RWPE1 (cell line): ENCODE data around the gene FOXP4.

Experiments
- CTCF ChIA-PET: fragments of 350-600 bp; sonication (Branson Sonifier 250); formaldehyde crosslinking; extraction: SDS; loops from one replicate; lab custom pipeline; 2021; lab: Yijun Ruan, JAX
- POLR2A ChIA-PET: fragments of 400-600 bp; formaldehyde crosslinking; extraction: SDS; loops from one replicate; lab custom pipeline; 2020; ENCODE audit warnings: antibody characterized with exemption; ENCODE audit not compliant: low non-redundant PET; lab: Yijun Ruan, JAX
- DNase-seq: peaks from one replicate; pipeline ENCODE4 v3.0.0; 2012; ENCODE audit warnings: low spot score
- H3K27ac ChIP-seq: fragments of 450-650 bp; 2 replicates; pipeline ENCODE4 v1.5.1; 2017
- TF ChIP-seq, protein P1 (sequence below): fragments of 450-650 bp; conservative IDR thresholded peaks from 2 replicates; pipeline ENCODE4 v1.5.1; 2017; ENCODE audit warnings: low read depth, mild to moderate bottlenecking

FOXP4 gene

DNA sequence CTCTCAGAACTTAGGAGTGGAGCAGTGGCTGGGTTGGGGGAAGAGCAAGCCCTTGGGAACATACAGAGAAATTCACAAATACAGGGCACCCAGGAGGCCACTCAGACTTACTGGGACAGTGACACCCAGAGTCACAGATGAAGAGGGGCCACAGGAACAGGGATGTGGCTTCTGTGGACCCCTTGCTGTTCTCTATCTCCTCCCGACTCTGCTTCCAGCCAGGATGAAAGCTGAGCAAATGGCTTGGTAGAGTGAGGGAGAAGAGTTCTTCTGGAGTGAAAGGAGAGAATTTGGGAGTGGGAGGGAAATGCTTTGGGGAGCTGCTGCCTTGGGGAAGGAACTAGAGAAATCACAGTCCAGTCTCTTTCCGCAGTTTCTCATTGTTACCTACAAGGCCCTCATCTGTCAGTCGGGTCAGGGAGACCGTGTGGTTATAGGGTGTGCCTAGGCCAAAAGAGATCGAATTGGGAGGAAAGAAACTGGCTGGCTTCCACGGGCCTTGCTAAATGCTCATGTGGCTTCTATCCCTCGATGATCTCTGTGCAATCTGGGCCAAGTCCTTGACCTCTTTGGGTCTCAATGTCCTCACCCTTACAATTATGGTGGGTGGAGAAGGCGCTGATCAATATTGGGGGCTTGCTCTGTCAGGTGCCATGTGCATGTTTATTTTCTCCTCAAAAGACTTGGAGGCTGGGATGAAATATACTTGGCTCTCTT is 17.0 kb downstream of the FOXP4 start:
- H3K27ac ChIP-seq: no peak overlapping the region
- CTCF ChIA-PET: no interaction called here
- POLR2A ChIA-PET: no interaction called here
- no peak for DNase-seq
- TF ChIP-seq, protein P1, sequence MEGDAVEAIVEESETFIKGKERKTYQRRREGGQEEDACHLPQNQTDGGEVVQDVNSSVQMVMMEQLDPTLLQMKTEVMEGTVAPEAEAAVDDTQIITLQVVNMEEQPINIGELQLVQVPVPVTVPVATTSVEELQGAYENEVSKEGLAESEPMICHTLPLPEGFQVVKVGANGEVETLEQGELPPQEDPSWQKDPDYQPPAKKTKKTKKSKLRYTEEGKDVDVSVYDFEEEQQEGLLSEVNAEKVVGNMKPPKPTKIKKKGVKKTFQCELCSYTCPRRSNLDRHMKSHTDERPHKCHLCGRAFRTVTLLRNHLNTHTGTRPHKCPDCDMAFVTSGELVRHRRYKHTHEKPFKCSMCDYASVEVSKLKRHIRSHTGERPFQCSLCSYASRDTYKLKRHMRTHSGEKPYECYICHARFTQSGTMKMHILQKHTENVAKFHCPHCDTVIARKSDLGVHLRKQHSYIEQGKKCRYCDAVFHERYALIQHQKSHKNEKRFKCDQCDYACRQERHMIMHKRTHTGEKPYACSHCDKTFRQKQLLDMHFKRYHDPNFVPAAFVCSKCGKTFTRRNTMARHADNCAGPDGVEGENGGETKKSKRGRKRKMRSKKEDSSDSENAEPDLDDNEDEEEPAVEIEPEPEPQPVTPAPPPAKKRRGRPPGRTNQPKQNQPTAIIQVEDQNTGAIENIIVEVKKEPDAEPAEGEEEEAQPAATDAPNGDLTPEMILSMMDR: no peak

DNA sequence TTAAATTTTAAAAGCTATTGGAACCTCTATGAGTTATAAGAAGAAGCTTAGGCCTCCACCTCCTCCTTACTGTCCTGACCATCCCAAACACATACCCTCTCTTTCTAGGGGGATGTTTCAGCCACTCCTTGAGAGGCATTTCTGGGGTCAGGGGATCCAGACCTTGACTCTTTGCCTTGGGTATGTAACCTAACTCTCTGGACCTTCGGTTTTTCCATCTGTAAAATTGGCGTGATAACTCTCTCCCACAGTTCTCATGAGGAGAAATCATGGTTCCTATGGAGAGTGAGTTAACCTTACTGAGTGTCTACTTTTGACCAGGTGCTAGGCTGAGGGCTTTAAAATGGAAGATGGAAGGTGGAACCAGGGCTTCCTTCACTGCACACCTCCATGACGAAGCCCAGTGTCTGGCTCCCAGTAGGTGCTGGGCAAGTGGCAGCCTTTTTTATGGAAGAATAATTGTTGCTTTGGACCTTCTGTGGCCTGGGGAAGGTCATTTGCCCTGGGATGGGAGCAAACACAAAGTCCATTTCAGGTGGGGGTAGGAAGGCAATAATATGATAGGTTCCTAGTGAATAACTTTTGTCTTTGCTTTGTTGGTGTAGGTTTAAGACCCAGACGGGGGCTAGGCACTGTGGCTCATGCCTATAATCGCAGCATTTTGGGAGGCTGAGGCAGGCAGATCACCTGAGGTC is 18.4 kb downstream of the FOXP4 start:
- TF ChIP-seq, protein P1: no peak
- POLR2A ChIA-PET: no interaction called here
- CTCF ChIA-PET: interaction anchor here (0.6 kb wide), 1 partner anchor 1067 kb away, joined by 4 read pairs; no protein-coding TSS in a partner anchor

DNA sequence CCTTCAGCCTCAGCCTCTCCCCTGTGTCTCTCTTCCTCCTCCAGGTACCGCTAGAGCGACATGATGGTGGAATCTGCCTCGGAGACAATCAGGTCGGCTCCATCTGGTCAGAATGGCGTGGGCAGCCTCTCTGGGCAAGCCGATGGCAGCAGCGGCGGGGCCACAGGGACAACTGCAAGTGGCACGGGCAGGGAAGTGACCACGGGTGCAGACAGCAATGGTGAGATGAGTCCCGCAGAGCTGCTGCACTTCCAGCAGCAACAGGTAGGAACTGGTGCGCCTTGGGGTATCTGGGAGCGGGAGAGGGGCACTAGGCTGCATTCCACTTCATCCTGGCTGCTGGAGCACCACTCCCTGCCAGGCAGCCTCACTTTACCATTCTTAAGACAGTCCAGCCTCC is 19.5 kb downstream of the FOXP4 start:
- TF ChIP-seq, protein P1: no peak
- POLR2A ChIA-PET: no interaction called here
- no peak overlapping the region for H3K27ac ChIP-seq
- CTCF ChIA-PET: no interaction called here
- DNase-seq: no peak

More for the DNA sequence above, 18.4 kb downstream of the FOXP4 start:
- H3K27ac ChIP-seq: no peak overlapping the region
- no peak for DNase-seq

DNA sequence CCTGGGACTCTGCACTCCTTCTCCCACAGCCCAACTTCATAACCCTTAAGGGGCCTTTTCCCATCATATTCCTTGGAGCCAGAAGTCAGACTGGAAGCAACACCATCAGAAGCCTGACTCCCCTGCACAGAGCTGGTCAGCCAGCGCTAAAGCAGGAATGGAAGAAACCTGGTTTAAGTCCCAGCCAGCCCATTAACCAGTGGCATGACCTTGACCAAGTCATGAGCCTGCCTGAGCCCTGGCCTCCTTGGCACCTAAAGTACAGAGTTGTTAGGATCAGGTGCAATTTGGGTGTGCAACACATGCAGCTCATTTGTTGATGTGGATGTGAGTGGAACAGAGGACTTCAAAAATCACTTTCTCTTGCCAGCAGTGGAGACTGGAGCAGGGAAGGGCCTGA is 20.8 kb downstream of the FOXP4 start:
- TF ChIP-seq, protein P1: no peak
- H3K27ac ChIP-seq: no peak overlapping the region
- CTCF ChIA-PET: no interaction called here
- POLR2A ChIA-PET: no interaction called here
- DNase-seq: no peak

DNA sequence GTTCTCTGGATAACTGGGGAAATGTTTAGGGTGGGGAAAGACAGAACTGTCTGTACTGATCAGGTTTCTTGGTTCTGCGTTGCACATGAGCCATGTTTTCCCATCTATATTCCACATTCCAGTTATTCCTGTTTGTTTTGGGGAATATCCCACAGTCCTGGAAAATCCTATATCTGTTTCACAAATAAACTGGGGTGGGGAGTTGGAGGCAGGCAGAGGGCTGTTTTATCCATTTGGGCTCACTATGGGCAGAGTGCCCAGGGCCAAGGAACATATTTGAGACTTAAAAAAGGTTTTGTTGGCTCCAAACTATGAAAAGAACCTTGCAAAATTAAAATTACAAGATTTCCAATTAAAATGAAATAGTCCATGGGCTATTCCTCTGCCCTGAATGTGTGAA is 21.5 kb downstream of the FOXP4 start:
- ChIA-PET POLR2A (no interaction called here), CTCF (no interaction called here)
- TF ChIP-seq, protein P1: no peak
- DNase-seq: no peak
- no peak overlapping the region for H3K27ac ChIP-seq

DNA sequence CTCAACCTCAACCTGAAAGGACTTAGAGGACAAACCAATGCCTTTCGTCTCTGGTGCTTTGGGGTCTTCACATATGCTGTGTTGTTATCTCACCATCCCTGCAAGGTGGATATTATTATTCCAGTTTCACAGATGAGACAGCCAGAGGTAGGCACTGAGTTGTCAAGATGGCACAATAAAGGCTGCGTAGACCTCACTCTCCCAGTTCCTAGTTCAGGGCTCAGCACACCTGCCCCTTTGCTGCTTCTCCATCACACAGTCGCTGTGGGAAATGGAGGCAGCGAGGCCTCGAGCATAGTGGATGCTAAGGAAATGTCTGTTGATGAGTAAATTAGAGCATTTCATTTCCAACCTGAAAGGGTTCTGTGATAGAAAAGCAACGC is 22.0 kb downstream of the FOXP4 start:
- no peak for DNase-seq
- TF ChIP-seq, protein P1: no peak
- ChIA-PET CTCF (no interaction called here), POLR2A (no interaction called here)
- H3K27ac ChIP-seq: no peak overlapping the region
